HUES6 (cell line): ENCODE results near the gene DDX5.

Experiments used
- H3K27ac ChIP-seq: 2 replicates; pipeline ENCODE4 v1.7.0; 2013; ENCODE audit warnings: low read depth, mild to moderate bottlenecking, low read length, inconsistent platforms
- H3K27me3 ChIP-seq: 2 replicates; pipeline ENCODE4 v1.6.1; 2013; ENCODE audit warnings: low read length; ENCODE audit not compliant: control insufficient read depth, insufficient read depth
- H3K36me3 ChIP-seq: 2 replicates; pipeline ENCODE4 v1.6.1; 2013; ENCODE audit warnings: low read length; ENCODE audit not compliant: control insufficient read depth, insufficient read depth
- H3K4me1 ChIP-seq: 2 replicates; pipeline ENCODE4 v1.6.1; 2013; ENCODE audit warnings: low read length; ENCODE audit not compliant: control insufficient read depth, insufficient read depth
- H3K4me3 ChIP-seq: 2 replicates; pipeline ENCODE4 v1.5.1; 2013; ENCODE audit warnings: low read depth, low read length
- H3K9ac ChIP-seq: one replicate; pipeline ENCODE4 v1.6.1; 2013; ENCODE audit warnings: mild to moderate bottlenecking, low read length
- H3K9me3 ChIP-seq: 2 replicates; pipeline ENCODE4 v1.6.1; 2013; ENCODE audit warnings: low read depth, low read length; ENCODE audit not compliant: control insufficient read depth, insufficient read depth

The DDX5 gene

GRCh38 chr17:64535357-64535756 is 29.3 kb upstream of the DDX5 start:
- Histone ChIP-seq H3K36me3 (peaks cover 96% of the 10 kb centered on the region), H3K4me1 (no peaks in the 10 kb centered on the region), H3K9ac (no peak overlapping the region), H3K4me3 (no peak overlapping the region), H3K9me3 (no peaks in the 10 kb centered on the region), H3K27ac (no peak overlapping the region), H3K27me3 (no peaks in the 10 kb centered on the region)

- H3K9ac ChIP-seq = no peak overlapping the region
- peaks cover 100% of the 10 kb centered on the region for H3K36me3 ChIP-seq
- no peaks in the 10 kb centered on the region for H3K4me1 ChIP-seq
- no peak overlapping the region for H3K27ac ChIP-seq
- H3K9me3 ChIP-seq = no peaks in the 10 kb centered on the region
- no peaks in the 10 kb centered on the region for H3K27me3 ChIP-seq
- H3K4me3 ChIP-seq = no peak overlapping the region
Observed at GRCh38 chr17:64534187-64534586, 28.1 kb upstream of the DDX5 start.

GRCh38 chr17:64533784-64534183 is 27.7 kb upstream of the DDX5 start:
- no peak overlapping the region for H3K9ac ChIP-seq
- no peaks in the 10 kb centered on the region for H3K4me1 ChIP-seq
- H3K36me3 ChIP-seq = peaks cover 100% of the 10 kb centered on the region
- no peak overlapping the region for H3K27ac ChIP-seq
- H3K4me3 ChIP-seq = no peak overlapping the region
- H3K9me3 ChIP-seq = no peaks in the 10 kb centered on the region
- no peaks in the 10 kb centered on the region for H3K27me3 ChIP-seq

- Histone ChIP-seq H3K9ac (no peak overlapping the region), H3K4me1 (no peaks in the 10 kb centered on the region), H3K27ac (no peak overlapping the region), H3K4me3 (no peak overlapping the region), H3K27me3 (no peaks in the 10 kb centered on the region), H3K36me3 (peaks cover 99% of the 10 kb centered on the region), H3K9me3 (no peaks in the 10 kb centered on the region)
Observed at GRCh38 chr17:64532409-64532808, 26.3 kb upstream of the DDX5 start.

DNA sequence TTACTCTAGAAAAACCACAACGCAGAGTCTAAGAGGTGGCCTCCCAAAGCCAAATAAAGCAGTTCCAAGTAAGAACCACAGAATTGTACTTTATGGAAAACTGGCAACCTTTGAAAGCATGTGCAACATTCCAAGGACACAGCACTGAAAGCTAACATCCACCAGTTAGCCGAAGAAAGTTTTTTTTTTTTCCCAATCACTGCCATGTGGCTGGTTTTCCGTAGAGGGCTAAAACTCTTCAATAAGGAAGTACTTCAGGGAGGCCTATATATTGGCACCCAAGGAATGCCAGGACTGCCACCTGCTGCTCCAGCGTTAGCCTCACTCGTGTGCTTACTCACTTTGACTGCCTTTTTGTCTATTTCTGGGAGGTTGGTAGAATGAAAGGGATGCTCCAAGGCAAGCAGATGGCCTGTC is 25.9 kb upstream of the DDX5 start:
- Histone ChIP-seq H3K9me3 (no peaks in the 10 kb centered on the region), H3K4me1 (no peaks in the 10 kb centered on the region), H3K36me3 (peaks cover 99% of the 10 kb centered on the region), H3K4me3 (no peak overlapping the region), H3K27ac (no peak overlapping the region), H3K27me3 (no peaks in the 10 kb centered on the region), H3K9ac (no peak overlapping the region)

DNA sequence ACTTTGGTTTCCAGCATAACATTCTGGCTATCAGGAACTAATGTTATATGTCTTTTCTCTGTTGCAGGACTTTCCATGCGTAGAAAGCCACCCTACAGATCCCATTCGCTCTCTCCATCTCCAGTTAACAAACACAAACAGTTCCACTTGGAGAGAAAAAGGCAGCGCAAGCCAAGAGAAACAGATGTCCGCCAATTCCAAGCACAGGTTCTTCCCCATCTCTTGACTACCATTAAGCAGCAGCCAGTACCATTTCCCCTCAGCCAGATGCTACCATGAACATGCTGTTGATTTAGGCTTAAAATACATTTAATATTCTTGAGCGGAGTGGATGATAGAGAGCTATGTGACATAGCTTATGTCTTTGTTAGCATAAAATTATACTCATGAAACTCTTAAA is 23.1 kb upstream of the DDX5 start:
- Histone ChIP-seq H3K36me3 (peaks cover 98% of the 10 kb centered on the region), H3K9ac (no peak overlapping the region), H3K4me3 (no peak overlapping the region), H3K27ac (no peak overlapping the region), H3K9me3 (no peaks in the 10 kb centered on the region), H3K4me1 (no peaks in the 10 kb centered on the region), H3K27me3 (no peaks in the 10 kb centered on the region)

DNA sequence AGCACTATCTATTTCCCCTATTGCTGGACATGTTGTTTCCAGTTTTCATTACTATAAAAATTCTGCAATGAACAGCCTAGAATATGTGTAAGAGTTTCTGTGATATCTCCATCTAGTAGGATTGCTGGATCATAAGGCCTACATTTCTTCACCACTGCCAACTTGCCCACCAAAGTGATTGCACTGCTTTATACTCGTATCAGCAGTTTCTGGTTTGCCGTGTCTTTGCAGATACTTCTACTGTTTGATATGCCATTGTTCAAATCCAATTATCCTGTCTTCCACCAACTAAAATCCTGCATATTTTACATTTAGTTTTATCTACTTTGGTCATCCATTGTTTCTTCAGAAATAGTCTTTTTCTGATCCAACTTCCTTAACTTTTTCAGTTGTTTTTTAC is 21.8 kb upstream of the DDX5 start:
- Histone ChIP-seq H3K27ac (no peak overlapping the region), H3K4me1 (no peaks in the 10 kb centered on the region), H3K4me3 (no peak overlapping the region), H3K9me3 (no peaks in the 10 kb centered on the region), H3K27me3 (no peaks in the 10 kb centered on the region), H3K9ac (no peak overlapping the region), H3K36me3 (peaks cover 98% of the 10 kb centered on the region)

DNA sequence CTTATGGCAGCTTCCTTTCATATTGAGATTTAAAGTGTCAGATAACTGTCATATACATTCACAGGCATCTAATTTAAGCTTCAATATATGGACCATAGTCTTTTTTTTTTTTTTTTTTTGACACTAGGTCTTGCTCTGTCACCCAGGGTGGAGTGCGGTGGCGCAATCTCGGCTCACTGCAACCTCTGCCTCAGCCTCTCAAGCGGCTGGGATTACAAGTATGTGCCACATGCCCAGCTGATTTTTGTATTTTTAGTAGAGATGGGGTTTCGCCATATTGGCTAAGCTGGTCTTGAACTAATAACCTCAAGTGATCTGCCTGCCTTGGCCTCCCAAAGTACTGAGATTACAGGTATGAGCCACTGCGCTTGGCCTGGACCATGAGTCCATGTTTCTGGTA is 14.3 kb upstream of the DDX5 start:
- no peaks in the 10 kb centered on the region for H3K9me3 ChIP-seq
- no peak overlapping the region for H3K4me3 ChIP-seq
- H3K36me3 ChIP-seq = peaks cover 98% of the 10 kb centered on the region
- H3K4me1 ChIP-seq = no peaks in the 10 kb centered on the region
- H3K27me3 ChIP-seq = no peaks in the 10 kb centered on the region
- no peak overlapping the region for H3K27ac ChIP-seq
- no peak overlapping the region for H3K9ac ChIP-seq

GRCh38 chr17:64519601-64520000 is 13.5 kb upstream of the DDX5 start:
- Histone ChIP-seq H3K9ac (no peak overlapping the region), H3K27me3 (no peaks in the 10 kb centered on the region), H3K27ac (no peak overlapping the region), H3K4me1 (no peaks in the 10 kb centered on the region), H3K4me3 (no peak overlapping the region), H3K9me3 (no peaks in the 10 kb centered on the region), H3K36me3 (peaks cover 98% of the 10 kb centered on the region)

DNA sequence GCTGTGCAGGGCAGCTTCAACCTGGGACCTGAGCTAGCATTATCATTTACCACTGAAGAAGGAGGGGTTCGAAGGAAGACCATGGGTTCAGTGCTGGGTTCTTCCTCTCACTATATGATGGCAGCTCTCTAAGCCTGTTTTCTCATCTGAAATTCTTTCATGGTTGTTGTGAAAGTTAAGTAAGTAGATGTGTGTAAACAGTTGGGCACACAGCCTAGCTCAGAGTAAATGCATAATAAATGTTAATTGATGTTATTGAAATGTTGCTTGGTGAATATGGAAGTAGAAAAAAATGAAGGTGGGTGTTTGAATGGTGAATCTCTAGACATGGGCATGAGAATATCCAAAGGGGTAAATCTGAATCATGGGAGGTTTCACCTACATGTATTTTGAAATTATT is 9.7 kb upstream of the DDX5 start:
- Histone ChIP-seq H3K9me3 (no peaks in the 10 kb centered on the region), H3K27me3 (no peaks in the 10 kb centered on the region), H3K4me3 (no peak overlapping the region), H3K36me3 (peaks cover 98% of the 10 kb centered on the region), H3K27ac (no peak overlapping the region), H3K4me1 (no peaks in the 10 kb centered on the region), H3K9ac (no peak overlapping the region)

DNA sequence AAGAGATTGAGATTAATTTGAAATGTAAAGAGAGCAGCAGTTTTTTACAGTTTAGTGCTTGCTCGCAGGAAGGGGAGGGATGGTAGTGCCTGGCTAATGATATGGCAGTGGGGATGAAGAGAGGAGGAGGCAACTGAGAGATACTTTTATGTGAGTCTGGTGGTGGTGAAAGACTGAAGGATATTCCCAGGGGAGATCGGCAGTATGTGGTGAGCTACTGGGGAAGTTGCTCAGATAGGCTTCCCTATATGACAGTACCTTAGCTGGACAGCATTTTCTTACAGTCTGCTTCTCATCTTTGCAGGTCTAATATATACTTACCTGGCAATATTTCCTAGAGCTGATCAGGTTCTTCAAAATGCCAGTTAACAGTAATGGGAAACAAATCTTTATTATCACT is 9.3 kb upstream of the DDX5 start:
- Histone ChIP-seq H3K4me1 (no peaks in the 10 kb centered on the region), H3K4me3 (no peak overlapping the region), H3K9me3 (no peaks in the 10 kb centered on the region), H3K9ac (no peak overlapping the region), H3K27me3 (no peaks in the 10 kb centered on the region), H3K36me3 (peaks cover 97% of the 10 kb centered on the region), H3K27ac (no peak overlapping the region)

GRCh38 chr17:64509179-64509578 is 3.1 kb upstream of the DDX5 start:
- no peak overlapping the region for H3K4me3 ChIP-seq
- H3K4me1 ChIP-seq = no peaks in the 10 kb centered on the region; the same call in 1 of the 2 replicates

More at GRCh38 chr17:64509179-64509578, 3.1 kb upstream of the DDX5 start:
- Histone ChIP-seq H3K27ac (no peak overlapping the region), H3K36me3 (peaks cover 65% of the 10 kb centered on the region), H3K27me3 (no peaks in the 10 kb centered on the region), H3K9me3 (no peaks in the 10 kb centered on the region), H3K9ac (no peak overlapping the region)
